HTERT RPE-1 (cell line): Measurements from ENCODE around the gene RAB29.
"Not testable (repeated sequence)": the region's sequence is repeated elsewhere in the genome, so short reads cannot be mapped to it uniquely, and the experiment has no call there.

ENCODE experiments used
- in situ Hi-C: fragments of 300-500 bp; cut with MboI; formaldehyde crosslinking; loops from 4 replicates; pipeline ENCODE4 v1.14.3; 2020; ENCODE audit warnings: low sequenced_read_pairs

Gene RAB29, protein sequence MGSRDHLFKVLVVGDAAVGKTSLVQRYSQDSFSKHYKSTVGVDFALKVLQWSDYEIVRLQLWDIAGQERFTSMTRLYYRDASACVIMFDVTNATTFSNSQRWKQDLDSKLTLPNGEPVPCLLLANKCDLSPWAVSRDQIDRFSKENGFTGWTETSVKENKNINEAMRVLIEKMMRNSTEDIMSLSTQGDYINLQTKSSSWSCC

DNA sequence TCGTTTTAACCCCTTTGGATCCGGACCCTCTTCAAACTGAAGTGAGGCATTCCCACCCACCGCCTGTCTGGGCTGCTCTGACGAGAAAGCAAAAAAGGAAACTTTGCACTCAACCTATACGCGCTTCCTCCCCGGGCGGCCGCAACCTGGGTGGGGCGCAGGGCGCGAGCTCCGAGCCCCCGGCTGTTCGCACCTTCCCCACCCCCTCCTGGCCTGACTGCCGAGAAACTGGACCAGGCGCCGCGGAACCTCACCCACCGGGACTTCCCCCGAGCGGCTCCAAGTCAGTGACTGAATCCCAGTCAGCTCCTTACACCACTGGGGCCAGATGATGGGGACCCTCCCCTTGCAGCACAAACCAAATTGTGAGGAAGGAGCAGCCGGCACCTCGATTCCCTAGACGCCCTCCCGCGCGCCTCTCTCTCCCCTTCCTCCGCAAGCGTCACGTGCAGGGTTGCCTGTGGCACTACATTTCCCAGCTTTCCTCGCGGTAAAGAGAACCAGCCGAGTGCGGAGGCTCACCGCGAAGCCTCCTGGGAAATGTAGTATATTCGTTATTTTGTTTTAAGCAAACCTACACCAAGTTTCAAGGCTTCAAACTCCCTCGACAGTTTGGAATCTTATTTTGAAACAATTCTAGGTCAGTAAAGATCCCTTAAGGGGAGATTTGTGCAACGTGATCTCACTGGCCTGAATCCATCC is at the start of gene RAB29:
Gene RAB29, minus strand, starts transcription at position 468 of the 702 bp plus-strand sequence. CDS start 526 bp downstream, outside the sequence.
- in situ Hi-C loops: no loop called here

DNA sequence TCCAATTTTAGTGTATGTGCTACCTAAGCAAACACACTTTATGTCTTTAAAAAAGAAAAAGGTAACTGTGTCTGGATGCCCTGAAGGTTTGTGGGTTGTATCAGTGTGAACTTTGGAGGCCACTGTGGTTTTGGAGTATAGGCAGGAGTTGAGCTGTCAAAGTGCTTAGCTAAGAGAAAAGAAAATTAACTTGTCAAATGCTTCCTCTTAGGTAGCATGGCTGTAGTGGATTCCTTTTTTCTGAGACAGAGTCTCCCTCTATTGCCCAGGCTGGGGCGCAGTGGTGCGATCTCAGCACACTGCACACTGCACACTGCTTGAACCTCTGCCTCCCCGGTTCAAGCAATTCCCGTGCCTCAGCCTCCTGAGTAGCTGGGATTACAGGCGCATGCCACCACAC is 48.9 kb upstream of the RAB29 start:
- in situ Hi-C loops: no loop called here

DNA sequence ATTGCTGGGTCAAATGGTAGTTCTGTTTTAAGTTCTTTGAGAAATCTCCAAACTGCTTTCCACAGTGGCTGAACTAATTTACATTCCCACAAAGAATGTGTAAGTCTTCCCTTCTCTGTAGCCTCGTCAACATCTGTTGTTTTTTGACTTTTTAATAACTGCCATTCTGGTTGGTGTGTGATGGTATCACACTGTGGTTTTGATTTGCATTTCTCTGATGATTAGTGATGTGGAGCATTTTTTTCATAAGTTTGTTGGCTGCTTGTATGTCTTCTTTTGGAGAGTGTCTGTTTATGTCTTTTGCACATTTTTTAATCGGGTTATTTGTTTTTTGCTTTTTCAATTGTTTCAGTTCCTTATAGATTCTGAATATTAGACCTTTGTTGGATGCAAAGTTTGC is 48.0 kb upstream of the RAB29 start:
- in situ Hi-C loops: not testable (repeated sequence)

DNA sequence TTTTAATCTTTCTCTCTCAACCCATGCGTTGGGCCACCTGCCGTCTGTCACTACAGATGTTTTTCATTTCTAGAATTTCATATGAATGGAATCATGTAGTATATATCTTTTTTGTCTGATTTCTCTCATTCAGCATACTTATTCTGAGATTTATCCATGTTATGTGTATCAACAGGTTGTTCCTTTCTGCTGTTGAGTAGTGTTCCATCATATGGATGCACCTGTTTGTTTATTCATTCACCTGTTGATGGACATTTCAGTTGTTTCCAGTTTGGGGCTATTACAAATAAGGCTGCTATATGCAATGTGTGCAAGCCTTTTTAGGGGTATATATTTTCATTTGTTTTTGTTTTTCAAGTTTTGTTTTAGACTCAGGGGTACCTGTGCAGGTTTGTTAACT is 47.1 kb upstream of the RAB29 start:
- in situ Hi-C loops: no loop called here

DNA sequence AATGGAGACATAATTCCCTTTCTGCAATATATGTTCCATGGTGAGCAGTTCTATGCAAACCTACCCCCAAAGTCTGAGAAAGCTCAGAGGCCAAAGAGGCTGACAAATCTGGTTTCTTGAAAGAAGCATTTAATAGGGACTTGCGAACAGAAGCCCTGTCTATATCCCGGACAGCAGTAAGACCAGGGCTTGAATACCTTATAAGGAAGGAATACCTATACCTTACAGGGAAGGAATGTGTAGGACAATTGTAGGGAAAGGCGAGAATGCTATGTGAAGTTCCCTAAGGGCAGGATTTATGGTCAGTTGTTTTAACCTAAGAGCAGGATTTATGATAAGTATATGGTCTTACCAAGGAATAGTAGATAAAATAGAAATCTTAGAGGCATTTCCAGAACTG is 42.7 kb upstream of the RAB29 start:
- in situ Hi-C loops: no loop called here

DNA sequence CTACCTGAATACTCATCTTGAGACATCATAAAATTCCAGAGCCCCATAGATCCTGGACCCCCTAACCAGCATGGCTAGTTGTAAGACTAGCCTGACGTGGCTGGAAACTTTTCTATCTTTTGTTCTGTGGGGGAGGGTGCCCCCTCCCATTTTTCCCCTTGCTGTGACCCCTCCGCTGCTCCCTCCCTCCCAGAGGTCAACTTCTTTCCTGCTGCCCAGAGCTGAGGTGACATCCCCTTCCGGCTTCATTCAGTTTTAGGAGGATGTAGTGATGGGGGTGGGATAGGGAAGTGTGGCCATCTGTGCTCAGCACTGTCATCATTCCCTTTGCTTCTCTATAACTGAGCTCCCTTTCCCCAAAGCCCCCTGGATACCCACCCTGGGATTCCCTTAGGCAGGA is 42.1 kb upstream of the RAB29 start:
- in situ Hi-C loops: no loop called here

DNA sequence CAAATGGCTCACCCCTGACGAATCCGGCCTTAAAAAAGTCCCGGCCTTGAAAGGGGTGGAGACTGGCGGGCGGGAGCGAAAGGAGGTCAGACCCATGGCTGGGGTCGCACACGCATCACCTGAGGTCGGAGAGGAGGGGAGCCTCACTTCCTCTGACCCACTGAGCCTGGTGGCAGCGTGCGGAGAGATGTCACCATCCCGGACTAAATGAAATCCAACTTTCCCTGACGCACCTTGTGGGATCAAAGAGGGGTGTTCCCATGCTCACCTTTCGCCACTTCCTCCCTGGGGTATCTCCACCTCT is 38.4 kb upstream of the RAB29 start:
- in situ Hi-C loops: no loop called here

DNA sequence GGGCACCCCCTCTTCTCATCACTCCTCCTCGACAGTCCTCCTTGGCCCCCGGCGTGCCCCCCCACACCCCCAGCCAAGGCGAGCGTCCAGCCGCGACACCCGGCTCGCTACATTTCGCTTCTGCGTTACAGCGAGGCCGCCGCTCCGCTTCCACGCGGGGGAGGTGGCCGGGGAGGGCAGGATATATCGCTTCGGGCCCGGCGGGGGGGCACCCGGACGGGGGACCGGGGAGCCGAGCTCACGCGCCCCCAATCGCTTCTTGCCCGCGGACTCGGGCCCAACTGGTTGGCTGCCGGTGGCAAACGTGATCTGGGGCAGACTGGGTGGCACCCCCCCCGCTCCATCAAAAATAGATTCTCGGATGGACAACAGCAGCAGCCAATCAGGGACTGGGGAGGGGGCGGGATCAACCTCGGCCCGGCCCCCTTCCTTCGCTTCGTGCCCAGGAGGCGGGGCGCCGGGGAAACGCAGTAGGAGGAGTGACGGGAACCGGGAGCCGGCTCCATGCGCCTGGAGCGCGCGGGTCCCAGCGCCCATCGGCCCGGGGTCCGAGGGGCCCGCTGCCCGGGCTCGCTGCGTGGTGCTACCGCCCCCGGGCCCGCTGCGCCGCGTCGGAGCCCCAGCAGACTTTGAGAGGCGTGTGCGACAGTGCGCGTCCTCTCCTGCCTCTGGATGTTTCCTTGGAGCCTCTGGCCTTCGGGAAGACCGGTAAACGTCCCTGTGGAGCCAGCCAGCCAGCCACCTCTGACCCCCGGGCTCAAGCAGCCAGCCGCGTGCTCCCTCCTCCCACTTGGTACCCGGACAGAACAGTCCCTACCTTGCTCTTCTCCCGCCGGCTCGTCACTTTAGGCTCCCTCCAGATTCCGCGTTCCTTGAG is 37.8 kb upstream of the RAB29 start, which contains the start of gene SLC41A1:
Gene SLC41A1, minus strand, starts transcription at position 321 of the 877 bp plus-strand sequence. CDS start 2,757 bp downstream, outside the sequence.
- in situ Hi-C loops: no loop called here

DNA sequence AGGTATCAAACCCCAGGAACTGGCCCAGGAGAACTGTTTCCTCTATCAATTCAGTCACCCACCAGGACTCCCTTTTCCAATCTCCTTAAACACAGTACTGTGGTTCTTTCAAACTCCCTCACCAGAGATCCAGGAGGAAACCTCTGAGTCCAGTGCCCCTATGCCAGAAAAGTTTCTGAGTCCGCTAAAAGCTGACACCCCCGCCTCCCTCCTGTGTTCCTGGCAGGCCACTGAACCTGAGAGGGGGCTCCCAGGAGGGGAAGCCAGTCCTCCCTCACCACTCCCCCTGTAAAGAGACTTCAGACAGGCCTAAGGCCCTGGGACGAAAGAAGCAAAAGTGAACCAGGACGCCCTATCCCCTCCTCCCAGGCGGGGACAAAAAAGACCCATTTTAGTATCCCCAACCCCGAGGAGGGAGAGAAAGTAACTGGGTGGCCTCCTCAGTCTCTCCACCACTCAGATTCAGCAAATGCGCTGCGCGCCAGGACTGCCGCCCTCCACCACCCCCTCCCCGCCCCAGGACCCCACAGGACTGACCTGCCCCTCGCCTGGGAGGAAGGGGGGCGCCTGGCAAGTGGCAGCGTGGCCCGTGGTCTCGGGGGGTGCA is 37.1 kb upstream of the RAB29 start:
- in situ Hi-C loops: no loop called here

DNA sequence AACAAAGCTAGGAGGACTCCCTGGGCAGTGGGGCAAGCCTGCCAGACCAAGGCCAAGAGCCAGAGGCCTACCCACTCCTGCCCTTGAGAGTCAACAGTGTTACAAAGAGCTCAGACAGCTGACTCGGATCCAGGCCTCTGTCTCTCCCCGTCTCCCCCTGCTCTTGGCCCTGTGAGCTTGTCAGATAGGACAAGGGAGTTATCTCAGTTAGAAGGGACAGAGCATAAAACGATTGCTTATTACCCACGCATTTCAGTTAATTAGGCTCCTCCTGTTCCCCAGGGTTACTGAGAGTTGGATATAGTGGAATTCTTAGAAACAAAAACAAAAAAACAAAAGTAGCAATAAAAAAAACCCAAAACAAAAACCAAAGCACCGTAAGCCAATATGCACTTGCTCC is 36.4 kb upstream of the RAB29 start:
- in situ Hi-C loops: no loop called here

DNA sequence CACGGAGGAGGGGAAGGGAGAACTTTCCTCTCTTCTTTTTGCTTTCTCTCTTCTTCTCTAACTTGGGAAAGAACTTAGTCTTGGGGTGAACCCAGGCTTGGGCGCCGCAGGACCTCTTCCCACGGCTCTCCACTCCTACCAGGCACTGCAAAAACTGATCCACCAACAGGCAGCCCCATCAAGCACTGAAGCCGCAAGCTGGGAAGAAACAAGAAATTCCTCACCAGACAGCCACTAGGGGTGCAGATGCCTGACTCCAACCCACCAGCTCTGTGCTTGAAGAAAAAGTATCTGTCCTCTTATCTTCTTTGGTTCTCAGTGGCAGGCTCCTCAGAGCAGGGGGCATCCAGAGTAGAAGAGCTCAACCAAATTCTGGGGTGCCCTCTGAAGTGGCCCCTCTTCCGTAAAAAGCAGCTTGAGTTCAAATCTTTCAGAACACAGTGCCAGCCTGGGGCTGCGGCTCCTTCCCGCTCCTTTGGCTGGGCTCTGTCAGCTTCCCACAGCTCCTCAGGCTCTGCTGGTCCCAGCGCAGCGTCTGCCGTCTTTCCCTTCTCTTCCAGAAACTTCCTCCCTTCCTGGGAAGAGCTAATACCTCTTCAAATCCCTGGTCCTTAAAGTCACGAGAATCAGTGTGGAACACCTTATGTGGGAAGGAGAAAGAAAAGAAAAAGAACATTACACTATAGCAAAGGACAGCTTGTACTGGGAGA is 35.3 kb upstream of the RAB29 start:
- in situ Hi-C loops: no loop called here

DNA sequence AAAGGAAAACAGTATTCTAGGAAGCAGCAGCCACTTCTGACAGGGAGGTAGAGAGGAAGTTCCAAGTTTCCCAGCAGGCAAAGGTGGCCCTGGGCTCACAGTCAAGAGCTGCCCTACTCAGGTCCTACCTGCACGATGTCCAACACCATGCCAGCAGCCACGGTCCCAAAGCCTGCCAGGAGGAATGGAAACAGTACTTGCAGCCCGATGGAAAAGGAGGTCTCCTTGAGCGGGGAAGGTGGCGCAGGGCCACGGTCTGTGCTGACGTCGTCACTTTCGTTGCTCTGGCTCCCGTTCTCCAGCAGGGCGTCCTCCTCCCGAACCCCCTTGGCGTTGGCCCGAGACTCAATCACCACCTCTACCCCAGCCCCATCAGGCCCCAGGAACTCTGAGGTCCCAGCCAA is 34.7 kb upstream of the RAB29 start:
- in situ Hi-C loops: no loop called here

DNA sequence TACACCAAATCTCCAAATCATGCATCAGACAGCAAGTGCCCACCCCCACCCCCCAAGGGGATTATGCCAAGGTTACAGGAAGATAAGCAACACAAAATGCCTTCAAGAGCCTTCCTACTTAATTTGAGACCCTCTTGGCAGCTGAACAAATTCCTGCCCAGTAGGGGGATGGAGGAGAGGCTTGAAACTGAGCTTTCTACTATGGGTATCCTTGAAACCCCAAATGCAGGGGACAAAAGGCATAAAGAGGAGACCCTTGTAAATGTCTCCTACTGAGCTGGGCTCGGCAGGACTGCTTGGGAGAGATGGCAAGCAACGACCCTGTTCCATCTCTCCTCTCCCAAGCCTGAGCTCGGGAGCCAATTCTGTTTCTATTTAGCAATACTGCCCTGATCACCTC is 34.2 kb upstream of the RAB29 start:
- in situ Hi-C loops: no loop called here

DNA sequence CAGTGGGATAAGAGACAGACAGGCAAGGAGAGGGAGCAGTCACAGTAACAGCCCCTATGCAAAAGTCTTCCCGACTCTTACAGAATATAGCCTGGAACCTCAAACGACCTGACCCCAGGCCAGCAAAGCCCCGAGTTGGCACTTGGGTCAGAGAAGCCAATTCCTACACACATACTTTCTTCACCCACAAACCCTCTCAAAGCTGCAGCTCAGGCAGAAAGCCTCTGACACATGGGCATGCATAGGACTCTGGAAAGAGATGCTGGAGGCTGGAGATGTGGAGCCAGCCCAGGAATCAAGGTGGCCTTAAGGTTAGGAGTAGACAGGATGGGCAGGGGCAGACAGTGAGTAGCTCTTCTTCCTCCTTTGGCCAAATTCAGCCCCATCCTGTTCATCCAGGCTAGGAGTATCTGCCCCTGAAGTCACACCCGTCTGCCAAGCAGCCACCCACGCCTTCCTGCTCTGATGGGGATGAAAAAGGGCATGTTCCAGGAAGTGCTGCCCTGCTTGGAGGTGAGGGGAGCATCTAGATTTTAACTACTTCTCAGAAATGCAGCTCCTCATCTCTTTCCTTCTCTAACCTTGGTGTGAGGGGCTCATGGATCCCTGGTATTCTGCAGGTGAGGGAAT is 29.9 kb upstream of the RAB29 start:
- in situ Hi-C loops: no loop called here

DNA sequence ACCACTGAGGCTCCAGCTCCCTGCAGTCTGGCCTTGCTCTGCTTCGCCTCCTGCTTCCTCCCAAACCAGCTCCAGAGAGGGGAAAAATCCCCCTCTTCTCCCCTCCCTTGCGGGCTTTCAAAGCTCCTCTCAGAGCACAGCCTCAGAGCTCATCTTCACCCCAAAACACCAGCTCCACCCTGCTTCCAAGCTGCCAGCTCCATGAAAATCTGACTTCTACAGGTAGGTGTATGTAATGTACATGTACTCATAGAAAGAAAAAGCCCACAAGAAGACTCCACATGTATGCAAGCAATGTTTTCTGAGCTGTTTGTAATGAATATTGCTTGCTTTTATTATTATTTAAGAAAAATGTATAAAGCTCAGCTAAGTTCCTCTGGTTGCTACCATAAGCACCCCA is 29.3 kb upstream of the RAB29 start:
- in situ Hi-C loops: no loop called here

DNA sequence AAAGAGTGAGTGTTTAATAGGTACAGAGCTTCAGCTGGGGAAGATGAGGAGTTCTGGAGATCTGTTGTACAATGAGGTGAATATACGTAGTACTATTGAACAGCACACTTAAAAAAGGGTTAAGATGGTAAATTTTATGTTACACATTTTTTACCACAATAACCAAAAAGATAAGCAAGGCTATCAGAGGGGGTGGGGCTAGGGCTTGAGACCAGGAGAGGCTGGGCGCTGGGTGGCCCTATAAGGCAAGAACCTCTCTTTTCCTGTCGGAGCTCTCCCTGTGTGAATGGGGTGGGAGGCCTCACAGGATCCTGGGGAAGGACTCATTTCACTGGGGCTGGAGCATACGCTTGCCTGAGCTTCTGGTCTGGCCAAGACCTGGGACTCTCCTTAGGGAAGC is 28.7 kb upstream of the RAB29 start:
- in situ Hi-C loops: no loop called here

DNA sequence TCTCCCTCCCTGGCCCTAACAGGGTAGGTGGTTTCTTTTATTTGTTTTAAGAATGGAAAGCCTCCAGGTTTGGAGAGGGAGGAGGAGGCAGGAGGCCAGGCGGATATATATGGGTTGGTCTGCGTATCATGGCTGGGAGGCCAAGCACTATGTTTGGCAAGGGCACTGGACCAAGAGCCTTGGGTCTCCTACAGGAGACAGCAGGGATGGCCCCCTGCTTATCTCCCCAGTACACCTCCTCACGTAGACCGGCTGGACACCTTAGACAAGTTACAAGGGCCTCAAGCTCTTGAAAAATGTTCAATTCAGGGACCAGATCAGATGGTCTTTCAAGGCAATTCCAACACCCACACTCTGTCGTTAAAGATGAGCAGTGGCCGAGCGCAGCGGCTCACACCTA is 26.8 kb upstream of the RAB29 start:
- in situ Hi-C loops: no loop called here

DNA sequence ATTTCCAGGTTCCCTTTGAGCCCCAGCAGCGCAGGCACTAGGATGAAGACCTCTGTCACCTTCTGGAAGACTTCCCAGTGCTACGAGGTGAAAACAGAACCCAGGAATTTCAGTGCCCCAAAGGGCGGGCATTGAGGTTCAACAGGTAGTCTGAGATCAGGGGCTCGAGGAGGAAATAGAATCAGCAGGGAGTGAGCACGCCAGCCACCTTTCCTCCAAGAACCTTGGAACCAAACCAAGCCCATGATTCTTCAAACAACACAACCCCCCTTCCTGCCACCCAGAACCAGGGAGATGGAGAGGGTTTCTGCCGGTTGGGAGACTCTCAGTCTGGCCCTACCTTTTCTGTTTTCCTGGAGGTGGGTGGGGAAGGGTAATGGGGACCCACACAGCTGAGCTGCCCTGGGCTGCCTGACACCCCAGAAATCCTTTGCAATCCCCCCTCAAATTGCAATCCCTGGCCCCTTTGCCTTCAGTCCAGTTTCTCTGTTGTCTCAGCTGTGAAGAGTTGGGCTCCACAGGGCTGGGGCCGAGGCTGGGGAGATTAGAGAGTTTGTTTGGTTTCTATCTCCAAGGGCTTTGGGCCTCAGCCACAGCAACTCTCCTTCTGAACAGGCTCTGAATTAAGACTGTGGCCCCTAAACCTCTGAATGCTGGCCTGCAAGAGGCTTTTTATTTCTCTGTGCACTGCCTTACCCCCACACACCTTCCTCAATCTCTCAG is 25.9 kb upstream of the RAB29 start:
- in situ Hi-C loops: no loop called here

DNA sequence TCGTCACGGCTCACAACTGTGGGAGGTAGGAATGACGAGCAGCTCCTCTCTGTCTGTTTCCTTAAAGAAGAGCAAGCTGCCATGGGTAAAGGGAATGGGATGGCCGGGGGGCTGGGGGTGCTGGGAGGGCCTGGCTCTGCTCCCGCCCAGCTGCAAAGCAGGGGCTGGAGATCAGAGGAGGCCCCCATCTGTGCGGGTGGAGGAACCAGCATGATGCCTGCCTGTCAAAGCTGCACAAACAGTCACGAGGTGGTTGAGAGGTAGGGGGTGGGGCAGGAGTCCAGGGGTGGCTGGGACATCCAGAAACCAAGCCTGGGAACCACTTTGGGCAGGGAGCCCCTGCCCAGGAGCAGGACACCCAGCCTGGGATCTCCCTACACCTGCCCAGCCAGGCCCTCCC is 25.1 kb upstream of the RAB29 start:
- in situ Hi-C loops: no loop called here

DNA sequence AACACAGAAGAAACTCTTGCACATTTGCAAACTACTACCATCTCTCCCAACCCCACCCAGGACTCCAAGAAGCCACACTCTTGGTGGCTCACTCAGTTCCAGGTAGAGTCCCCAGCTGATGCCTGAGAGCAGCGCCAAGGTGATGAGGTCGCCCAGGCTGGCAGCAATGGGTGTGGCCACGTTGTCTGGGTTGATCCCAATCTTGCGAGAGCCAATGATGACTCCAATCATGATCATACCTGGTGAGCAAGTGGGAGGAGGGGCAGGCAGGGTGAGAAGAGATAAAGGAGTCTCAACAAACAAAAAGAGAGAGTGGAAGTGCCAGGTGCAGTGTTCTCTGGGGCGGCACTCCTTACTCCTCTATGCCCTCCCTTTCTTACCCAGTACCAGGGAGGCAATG is 23.3 kb upstream of the RAB29 start:
- in situ Hi-C loops: no loop called here
